GM19455 (cell line): Measurements from ENCODE around the gene WDR81.
"Not testable (repeated sequence)": the region's sequence is repeated elsewhere in the genome, so short reads cannot be mapped to it uniquely, and the experiment has no call there.

ENCODE experiments used
- ATAC-seq: cut with Tn5 transposase; IDR thresholded peaks from one replicate; pipeline ENCODE4 v1.9.1; 2021; ENCODE audit not compliant: unreplicated experiment

WDR81 gene

GRCh38 chr17:1753767-1754429 is 29.4 kb downstream of the WDR81 start:
- ATAC-seq, result no peak

DNA sequence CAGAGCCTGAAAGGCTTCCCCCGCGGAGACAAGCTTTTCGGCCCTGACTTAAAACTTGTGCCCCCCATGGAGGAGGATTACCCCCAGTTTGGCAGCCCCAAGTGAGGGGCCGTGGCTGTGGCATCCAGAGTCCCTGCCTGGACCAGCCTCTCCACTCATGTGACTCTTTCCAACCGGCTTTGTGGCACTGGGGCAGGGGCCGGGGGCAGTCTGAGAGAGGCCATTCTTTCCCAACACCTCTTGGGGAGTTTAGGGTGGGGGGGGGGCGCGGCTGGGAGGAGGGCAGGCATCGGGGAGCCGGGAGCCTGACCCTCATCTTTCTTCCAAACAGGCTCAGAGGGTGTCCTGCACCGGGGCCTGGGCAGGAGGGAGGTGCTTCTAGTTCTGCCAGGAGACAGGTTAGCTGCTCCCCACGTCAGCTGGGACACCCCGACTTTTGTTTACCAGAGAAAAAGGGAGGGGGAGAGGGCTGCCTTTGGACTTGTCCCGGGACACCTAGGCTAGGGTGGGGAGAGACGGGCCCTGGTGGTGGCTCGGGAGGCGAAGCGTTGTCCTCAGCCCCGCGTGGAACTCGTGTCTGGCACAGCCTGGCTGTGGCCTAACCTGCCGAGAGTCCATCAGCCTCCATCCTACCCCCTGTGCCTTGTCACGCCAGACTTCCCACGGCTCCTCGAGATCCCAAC is 30.1 kb downstream of the WDR81 start:
- ATAC-seq, result no peak

DNA sequence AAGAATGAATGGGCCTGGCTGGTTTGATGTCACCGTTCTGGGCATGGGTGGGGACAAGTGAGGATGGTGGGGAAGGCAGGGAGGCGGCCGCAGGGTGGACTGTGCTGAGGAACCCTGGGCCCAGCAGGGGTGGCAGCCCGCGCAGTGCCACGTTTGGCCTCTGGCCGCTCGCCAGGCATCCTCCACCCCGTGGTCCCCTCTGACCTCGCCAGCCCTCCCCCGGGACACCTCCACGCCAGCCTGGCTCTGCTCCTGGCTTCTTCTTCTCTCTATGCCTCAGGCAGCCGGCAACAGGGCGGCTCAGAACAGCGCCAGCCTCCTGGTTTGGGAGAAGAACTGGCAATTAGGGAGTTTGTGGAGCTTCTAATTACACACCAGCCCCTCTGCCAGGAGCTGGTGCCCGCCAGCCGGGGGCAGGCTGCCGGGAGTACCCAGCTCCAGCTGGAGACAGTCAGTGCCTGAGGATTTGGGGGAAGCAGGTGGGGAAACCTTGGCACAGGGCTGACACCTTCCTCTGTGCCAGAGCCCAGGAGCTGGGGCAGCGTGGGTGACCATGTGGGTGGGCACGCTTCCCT is 30.8 kb downstream of the WDR81 start:
- ATAC-seq, result no peak

GRCh38 chr17:1755827-1756262 is 31.3 kb downstream of the WDR81 start:
- ATAC-seq, result no peak

- ATAC-seq, result no peak
Observed at GRCh38 chr17:1758807-1759206, 34.3 kb downstream of the WDR81 start.

DNA sequence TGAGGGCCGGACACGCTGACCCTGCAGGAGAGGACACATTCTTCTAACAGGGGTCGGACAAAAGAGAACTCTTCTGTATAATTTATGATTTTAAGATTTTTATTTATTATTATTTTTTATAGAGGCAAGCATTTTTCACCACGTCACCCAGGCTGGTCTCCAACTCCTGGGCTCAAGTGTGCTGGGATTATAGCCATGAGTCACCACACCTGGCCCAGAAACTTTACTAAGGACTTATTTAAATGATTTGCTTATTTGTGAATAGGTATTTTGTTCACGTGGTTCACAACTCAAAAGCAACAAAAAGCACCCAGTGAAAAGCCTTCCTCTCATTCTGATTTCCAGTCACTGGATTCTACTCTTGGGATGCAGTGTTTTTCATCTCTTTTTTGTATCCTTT is 35.0 kb downstream of the WDR81 start:
- no peak for ATAC-seq

GRCh38 chr17:1762233-1762900 is 37.9 kb downstream of the WDR81 start:
- no peak for ATAC-seq

DNA sequence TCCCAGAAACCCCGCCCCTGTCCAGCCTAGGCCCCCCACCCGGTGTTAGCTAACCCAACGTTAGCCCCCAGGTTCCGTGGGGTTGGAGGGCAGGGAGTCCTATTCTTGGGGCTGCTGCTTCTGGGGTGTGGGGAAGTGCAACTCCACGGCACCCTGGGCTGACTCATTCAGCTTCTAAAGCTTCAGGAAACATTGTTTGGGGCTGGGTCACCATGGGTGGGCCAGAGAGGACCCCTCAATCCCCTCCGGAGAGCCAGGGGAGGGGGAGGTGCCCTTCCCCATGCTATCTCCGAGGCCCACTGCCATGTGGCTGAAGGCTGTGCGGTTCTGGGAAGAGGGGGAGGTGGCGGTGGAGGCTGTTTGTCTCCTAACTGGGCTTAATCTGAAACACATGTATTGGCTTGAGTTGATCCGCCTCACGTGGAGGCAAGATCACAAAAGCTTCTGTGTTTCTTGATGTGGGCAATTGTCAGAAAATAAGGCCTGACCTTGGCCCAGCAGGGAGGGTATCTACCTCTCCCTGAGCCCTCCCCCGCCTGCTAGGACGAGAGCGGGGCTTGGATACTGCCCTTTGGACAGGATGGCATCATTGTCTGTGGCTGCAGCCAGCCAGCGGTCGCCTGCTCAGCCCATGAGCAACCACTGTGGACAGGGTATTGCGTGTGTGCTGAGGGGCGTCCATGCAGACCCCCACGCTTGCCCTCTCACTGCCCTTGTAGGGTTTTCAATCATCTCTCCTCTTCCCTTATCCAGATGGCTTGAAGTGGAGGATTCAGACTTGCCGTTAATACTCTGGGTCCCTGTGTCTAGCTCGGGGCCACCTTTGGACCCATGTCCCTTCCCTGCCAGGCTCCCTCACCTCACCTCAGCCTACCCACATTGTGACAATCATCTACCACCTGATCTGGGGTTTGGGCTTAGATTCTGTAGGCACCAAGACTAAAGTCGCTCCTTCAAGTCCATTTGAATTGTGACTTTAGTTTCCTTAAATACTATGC is 38.7 kb downstream of the WDR81 start:
- ATAC-seq, result no peak

- no peak for ATAC-seq
Observed at GRCh38 chr17:1764284-1764683, 39.8 kb downstream of the WDR81 start.

GRCh38 chr17:1764705-1765104 is 40.2 kb downstream of the WDR81 start:
- ATAC-seq, result not testable (repeated sequence)

DNA sequence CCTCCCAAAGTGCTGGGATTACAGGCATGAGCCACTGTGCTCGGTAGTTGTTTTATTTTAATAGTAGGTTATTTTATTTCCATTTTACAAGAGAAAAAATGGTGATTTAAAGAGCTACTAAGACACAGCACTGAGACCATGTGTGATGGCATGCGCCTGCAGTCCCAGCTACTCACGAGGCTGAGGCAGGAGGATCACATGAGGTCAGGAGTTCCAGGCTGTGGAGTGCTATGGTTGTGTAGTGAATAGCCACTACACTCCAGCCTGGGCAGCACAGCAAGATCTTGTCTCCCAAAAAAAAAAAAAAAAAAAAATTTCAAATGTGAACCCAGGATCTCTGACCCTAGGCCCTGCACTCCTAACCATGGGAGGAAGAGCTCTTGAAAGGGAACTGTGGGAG is 41.1 kb downstream of the WDR81 start:
- no peak for ATAC-seq

DNA sequence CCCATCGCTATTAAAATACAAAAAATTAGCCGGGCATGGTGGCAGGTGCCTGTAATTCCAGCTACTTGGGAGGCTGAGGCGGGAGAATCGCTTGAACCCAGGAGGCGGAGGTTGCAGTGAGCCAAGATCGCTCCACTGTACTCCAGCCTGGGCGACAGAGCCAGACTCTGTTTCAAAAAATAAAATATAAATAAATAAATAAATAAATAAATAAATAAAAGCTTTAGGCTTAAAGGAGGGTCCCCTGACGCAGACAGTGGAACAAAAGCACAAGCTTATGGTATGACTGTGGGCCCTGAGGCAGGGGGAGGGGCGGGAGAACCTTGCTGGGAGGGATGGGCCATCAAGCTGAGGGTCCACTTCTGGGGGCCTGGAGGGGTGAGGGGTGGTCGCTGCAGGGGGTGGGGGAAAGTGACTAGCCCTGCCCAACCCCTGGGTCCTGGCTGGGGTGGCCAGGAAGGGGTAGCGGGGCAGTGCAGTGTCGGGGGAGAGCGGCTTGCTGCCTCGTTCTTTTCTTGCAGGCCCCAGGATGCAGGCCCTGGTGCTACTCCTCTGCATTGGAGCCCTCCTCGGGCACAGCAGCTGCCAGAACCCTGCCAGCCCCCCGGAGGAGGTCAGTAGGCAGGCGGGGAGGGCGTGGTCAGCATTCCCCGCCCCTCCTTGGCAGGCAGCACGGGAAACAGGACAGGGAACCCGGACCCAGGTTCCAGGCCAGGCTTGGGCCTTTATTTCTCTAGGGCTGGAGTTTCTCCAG is 42.1 kb downstream of the WDR81 start:
- no peak for ATAC-seq

GRCh38 chr17:1767358-1767757 is 42.9 kb downstream of the WDR81 start:
- no peak for ATAC-seq

- no peak for ATAC-seq
Observed at GRCh38 chr17:1769822-1770477, 45.4 kb downstream of the WDR81 start.

- ATAC-seq, result not testable (repeated sequence)
Observed at GRCh38 chr17:1773000-1773695, 48.6 kb downstream of the WDR81 start.

- ATAC-seq, result no peak
Observed at GRCh38 chr17:1773696-1774181, 49.2 kb downstream of the WDR81 start.

DNA sequence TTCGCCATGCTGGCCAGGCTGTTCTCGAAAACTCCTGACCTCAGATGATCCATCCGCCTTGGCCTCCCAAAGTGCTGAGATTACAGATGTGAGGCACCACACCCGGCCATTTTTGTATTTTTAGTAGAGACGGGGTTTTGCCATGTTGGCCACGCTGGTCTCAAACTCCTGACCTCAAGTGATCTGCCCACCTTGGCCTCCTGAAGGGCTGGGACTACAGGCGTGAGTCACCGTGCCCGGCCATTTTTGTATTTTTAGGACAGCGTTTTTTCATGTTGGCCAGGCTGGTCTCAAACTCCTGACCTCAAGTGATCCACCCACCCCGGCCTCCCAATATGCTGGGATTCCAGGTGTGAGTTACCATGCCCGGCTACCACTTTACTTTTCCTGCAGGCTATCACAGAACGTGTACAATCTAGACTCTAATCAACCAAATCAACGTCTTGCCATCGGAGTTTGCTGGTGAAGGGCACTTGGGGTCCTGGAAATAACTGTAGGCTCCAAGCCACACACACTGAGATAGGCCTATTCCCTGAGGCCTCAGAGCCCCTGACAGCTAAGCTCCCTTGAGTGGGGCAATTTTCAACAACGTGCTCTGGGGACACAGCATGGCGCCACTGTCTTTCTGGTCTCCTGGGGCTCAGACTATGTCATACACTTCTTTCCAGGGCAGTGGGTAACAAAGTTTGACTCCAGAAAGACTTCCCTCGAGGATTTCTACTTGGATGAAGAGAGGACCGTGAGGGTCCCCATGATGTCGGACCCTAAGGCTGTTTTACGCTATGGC is 50.1 kb downstream of the WDR81 start:
- ATAC-seq, result no peak

DNA sequence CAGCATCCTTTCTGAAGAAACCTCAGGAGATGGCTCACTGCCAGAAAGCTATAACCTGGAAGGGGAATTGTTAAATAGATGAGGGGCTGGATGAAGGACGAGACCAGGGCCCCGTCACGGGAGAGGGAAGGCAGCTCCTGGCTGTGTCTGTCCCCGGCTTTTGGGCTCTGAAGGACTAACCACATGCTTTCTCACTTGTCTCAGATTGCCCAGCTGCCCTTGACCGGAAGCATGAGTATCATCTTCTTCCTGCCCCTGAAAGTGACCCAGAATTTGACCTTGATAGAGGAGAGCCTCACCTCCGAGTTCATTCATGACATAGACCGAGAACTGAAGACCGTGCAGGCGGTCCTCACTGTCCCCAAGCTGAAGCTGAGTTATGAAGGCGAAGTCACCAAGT is 51.8 kb downstream of the WDR81 start:
- no peak for ATAC-seq
